SK-N-SH (cell line): ENCODE results near the gene SPATA19. TPM values are rescaled to one million over a fixed set of nuclear protein-coding genes. Genes with fewer than 3 reads are reported as not detected.
"Not testable (repeated sequence)": the region's sequence is repeated elsewhere in the genome, so short reads cannot be mapped to it uniquely, and the experiment has no call there.

Experiments
- CTCF ChIA-PET: fragments of 300-600, 350-600 bp; formaldehyde crosslinking; extraction: SDS; loops from one replicate; lab custom pipeline; 2021; lab: Yijun Ruan, JAX
- POLR2A ChIA-PET: fragments of 350-600 bp; sonication (Branson Sonifier 250); formaldehyde crosslinking; extraction: SDS; loops from one replicate; lab custom pipeline; 2020; ENCODE audit warnings: antibody characterized with exemption, inconsistent platforms; lab: Yijun Ruan, JAX
- DNase-seq: peaks from one replicate; pipeline ENCODE4 v3.0.0; 2012
- H2AFZ ChIP-seq: fragments of 200-600 bp; sonication (generic); 2 replicates; pipeline ENCODE4 v1.8.1; 2016; ENCODE audit warnings: antibody characterized with exemption, mild to moderate bottlenecking, low read depth
- H3F3A ChIP-seq: fragments of 200-600 bp; sonication (generic); replicated peaks from 2 replicates; pipeline ENCODE3; 2016; ENCODE audit warnings: antibody characterized with exemption, mild to moderate bottlenecking; ENCODE audit not compliant: insufficient read depth
- H3K27ac ChIP-seq, 2 experiments: fragments of 200-500 bp in 1 of 2; fragments of 200-600 bp in 1 of 2; sonication (Bioruptor generic) in 1 of 2; sonication (generic), shearing (Covaris generic) in 1 of 2; 2 replicates each; pipeline versions ENCODE4 v1.5.1 to v1.6.1; 2014 to 2016; ENCODE audit warnings: low read depth in 2 of 2, inconsistent platforms in 1 of 2, low read length in 1 of 2, mild to moderate bottlenecking in 1 of 2, mixed read lengths in 1 of 2
- H3K27me3 ChIP-seq: fragments of 200-600 bp; sonication (generic), shearing (Covaris generic); 2 replicates; pipeline ENCODE4 v1.6.1; 2016; ENCODE audit warnings: mixed run types; ENCODE audit not compliant: insufficient read depth
- H3K36me3 ChIP-seq, 2 experiments: fragments of 200-500 bp in 1 of 2; fragments of 200-600 bp in 1 of 2; sonication (Bioruptor generic) in 1 of 2; sonication (generic) in 1 of 2; replicated peaks in 1 of 2; 2 replicates each; pipeline versions ENCODE3 to v1.5.1; 2014 to 2016; ENCODE audit warnings: low read length in 1 of 2, mild to moderate bottlenecking in 1 of 2; ENCODE audit not compliant: insufficient read depth in 2 of 2, control insufficient read depth in 1 of 2
- H3K4me1 ChIP-seq, 2 experiments: fragments of 200-500 bp in 1 of 2; fragments of 200-600 bp in 1 of 2; sonication (Bioruptor generic) in 1 of 2; sonication (generic), shearing (Covaris generic) in 1 of 2; 2 replicates each; pipeline versions ENCODE4 v1.5.1 to v1.6.1; 2014 to 2016; ENCODE audit warnings: low read depth in 1 of 2, low read length in 1 of 2, mixed run types in 1 of 2; ENCODE audit not compliant: insufficient read depth in 2 of 2, control insufficient read depth in 1 of 2
- H3K4me2 ChIP-seq: fragments of 200-600 bp; sonication (generic), shearing (Covaris generic); 2 replicates; pipeline ENCODE4 v1.6.1; 2017; ENCODE audit warnings: mixed run types
- H3K4me3 ChIP-seq, 2 experiments: fragments of 200-500 bp in 1 of 2; fragments of 200-600 bp in 1 of 2; sonication (Bioruptor generic) in 1 of 2; sonication (generic), shearing (Covaris generic) in 1 of 2; 2 replicates each; pipeline versions ENCODE4 v1.5.1 to v1.8.1; 2014 to 2016; ENCODE audit warnings: low read depth in 2 of 2, inconsistent platforms in 1 of 2, low read length in 1 of 2, mild to moderate bottlenecking in 1 of 2, mixed read lengths in 1 of 2, moderate library complexity in 1 of 2
- H3K79me2 ChIP-seq: fragments of 200-600 bp; sonication (generic); 2 replicates; pipeline ENCODE4 v1.8.1; 2017; ENCODE audit warnings: mild to moderate bottlenecking; ENCODE audit not compliant: insufficient read depth
- H3K9ac ChIP-seq: fragments of 200-600 bp; sonication (generic); 2 replicates; pipeline ENCODE4 v1.6.1; 2017; ENCODE audit warnings: mixed run types
- H3K9me2 ChIP-seq: fragments of 200-600 bp; sonication (generic); 2 replicates; pipeline ENCODE4 v1.6.1; 2017; ENCODE audit warnings: mixed run types
- H3K9me3 ChIP-seq: fragments of 200-600 bp; sonication (generic); 2 replicates; pipeline ENCODE4 v1.6.1; 2017; ENCODE audit warnings: mixed run types, mild to moderate bottlenecking, moderate library complexity
- H4K20me1 ChIP-seq: fragments of 200-600 bp; sonication (generic); 2 replicates; pipeline ENCODE4 v1.6.1; 2017; ENCODE audit warnings: mild to moderate bottlenecking, mixed run types; ENCODE audit not compliant: insufficient read depth
- EZH2phosphoT487 ChIP-seq: fragments of 200-600 bp; sonication (generic); IDR thresholded peaks from 2 replicates; pipeline ENCODE4 v1.6.1; 2017; ENCODE audit warnings: low read depth, mixed run types, mild to moderate bottlenecking, antibody characterized with exemption, moderate library complexity, borderline replicate concordance
- FOXJ3 ChIP-seq: sonication (generic); formaldehyde crosslinking; IDR thresholded peaks from 2 replicates; pipeline ENCODE4 v1.5.1; 2020; ENCODE audit warnings: mild to moderate bottlenecking, missing genetic modification reagents
- GABPA ChIP-seq: IDR thresholded peaks from 2 replicates; pipeline ENCODE4 v1.4.0; 2012; ENCODE audit warnings: low read depth, mild to moderate bottlenecking
- MEF2A ChIP-seq: IDR thresholded peaks from 2 replicates; pipeline ENCODE4 v1.4.0; 2012; ENCODE audit warnings: low read depth, borderline replicate concordance
- MXI1 ChIP-seq: IDR thresholded peaks from 2 replicates; pipeline ENCODE4 v1.6.1; 2012; ENCODE audit warnings: mild to moderate bottlenecking, low read depth, low read length, improper control_type of control experiment
- NFIC ChIP-seq: IDR thresholded peaks from 2 replicates; pipeline ENCODE4 v1.4.0; 2012; ENCODE audit warnings: borderline replicate concordance
- RAD21 ChIP-seq: IDR thresholded peaks from 2 replicates; pipeline ENCODE4 v1.6.1; 2012; ENCODE audit warnings: mild to moderate bottlenecking, low read length
- RXRA ChIP-seq: IDR thresholded peaks from 2 replicates; pipeline ENCODE4 v1.4.0; 2012; ENCODE audit warnings: low read depth, mild to moderate bottlenecking, borderline replicate concordance
- TEAD4 ChIP-seq: IDR thresholded peaks from 2 replicates; pipeline ENCODE4 v1.4.0; 2012; ENCODE audit warnings: mild to moderate bottlenecking, borderline replicate concordance; ENCODE audit not compliant: insufficient read depth
- USF2 ChIP-seq: fragments of 150-350 bp; IDR thresholded peaks from 2 replicates; pipeline ENCODE4 v1.6.1; 2017; ENCODE audit warnings: antibody characterized with exemption, low read length, low read depth, borderline replicate concordance
- YY1 ChIP-seq: IDR thresholded peaks from 2 replicates; pipeline ENCODE4 v1.4.0; 2012; ENCODE audit warnings: low read depth, mild to moderate bottlenecking
- WGBS: methylation state at CpG from one replicate; pipeline ENCODE4 v1.1.6; 2017; ENCODE audit warnings: low lambda C conversion rate; 5-methylcytosine and 5-hydroxymethylcytosine counted together
- polyA plus RNA-seq, 3 experiments: library from polyadenylated mRNA; depleted of rRNA; stranded (reverse); fragments of >200 nt; gene quantifications; 2 replicates each; pipeline ENCODE4 v1.2.3, GENCODE V29; 2012
- TF ChIP-seq, protein P1 (sequence below): IDR thresholded peaks from 2 replicates; pipeline ENCODE4 v1.4.0; 2012; ENCODE audit warnings: low read depth, borderline replicate concordance
- TF ChIP-seq, protein P2 (sequence below): fragments of 150-350 bp; IDR thresholded peaks from 2 replicates; pipeline ENCODE4 v1.6.1; 2016; ENCODE audit warnings: mild to moderate bottlenecking, low read depth, low read length

Gene SPATA19
- polyA plus RNA-seq, 1 of the 3 experiments (the other 2 are of a cell fraction) = not detected

DNA sequence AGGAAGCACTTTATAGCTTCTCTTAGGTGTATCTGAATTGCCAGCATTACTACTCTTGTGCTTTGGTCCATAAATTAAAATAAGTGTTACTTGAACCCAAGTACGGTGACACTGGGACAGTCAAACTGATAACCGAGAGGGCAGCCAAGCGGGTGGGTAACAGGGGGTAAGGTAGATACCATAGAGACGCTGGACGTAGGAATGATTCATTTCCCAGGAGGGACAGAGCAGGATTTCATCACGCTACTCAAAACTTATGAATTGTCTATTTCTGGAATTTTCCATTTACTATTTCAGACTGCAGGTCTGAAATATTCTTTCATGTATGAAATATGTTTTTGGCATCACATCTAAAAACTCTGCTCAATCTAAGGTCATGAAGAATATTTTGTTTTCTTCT is 14.8 kb upstream of the SPATA19 start:
- no peak for DNase-seq
- ChIA-PET CTCF (interaction anchor here (0.7 to 1.5 kb wide), 2 partner anchors 26 to 40 kb away, joined by 3 to 6 read pairs; no protein-coding TSS in a partner anchor), POLR2A (no interaction called here)
- H3K4me3 ChIP-seq = no peak overlapping the region
- no peaks in the 10 kb centered on the region for H3F3A ChIP-seq
- no peaks in the 10 kb centered on the region for H3K79me2 ChIP-seq
- H3K9me3 ChIP-seq = no peaks in the 10 kb centered on the region; the same call in 1 of the 2 replicates
- H3K27ac ChIP-seq = no peak overlapping the region
- H3K4me1 ChIP-seq = no peaks in the 10 kb centered on the region
- 14% methylated on average over 6 of the region's 6 CpGs for WGBS
- H3K4me2 ChIP-seq = no peak overlapping the region
- H4K20me1 ChIP-seq = no peaks in the 10 kb centered on the region
- H3K27me3 ChIP-seq = no peaks in the 10 kb centered on the region
- H3K9me2 ChIP-seq = no peaks in the 10 kb centered on the region
- H3K9ac ChIP-seq = no peak overlapping the region
- no peak for TF ChIP-seq EZH2phosphoT487
- no peak overlapping the region for H2AFZ ChIP-seq
- no peaks in the 10 kb centered on the region for H3K36me3 ChIP-seq

DNA sequence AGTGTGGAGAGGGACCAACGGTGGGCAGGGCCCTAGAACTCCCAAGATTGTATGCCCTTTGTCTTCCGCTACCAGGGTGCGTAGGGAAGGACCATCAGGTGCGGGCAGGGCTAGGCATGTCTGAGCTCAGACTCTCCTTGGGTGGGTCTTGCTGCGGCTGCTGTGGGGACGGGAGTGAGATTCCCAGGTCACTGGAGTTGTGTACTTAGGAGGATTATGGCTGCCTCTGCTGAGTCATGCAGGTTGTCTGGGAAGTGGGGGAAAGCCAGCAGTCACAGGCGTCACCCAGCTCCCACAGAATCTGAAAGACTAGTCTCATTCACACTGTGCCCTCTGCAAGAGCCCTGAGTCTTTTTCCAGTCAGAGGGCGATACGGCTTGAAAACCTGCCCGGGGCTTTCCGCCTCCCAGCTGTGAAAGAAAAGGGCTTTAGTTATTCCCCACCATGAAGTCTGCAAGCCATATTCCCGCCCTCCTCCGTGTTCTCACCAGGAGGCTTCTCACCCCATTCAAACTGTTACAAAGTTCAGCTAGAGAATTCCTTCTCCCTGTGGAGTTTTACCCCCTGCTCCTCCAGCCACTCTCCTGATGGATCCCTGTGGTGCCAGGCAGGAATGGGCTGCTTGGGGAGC is 9.1 kb upstream of the SPATA19 start:
- 31% methylated on average over 11 of the region's 13 CpGs for WGBS
- H3F3A ChIP-seq, H3K9me2 ChIP-seq, H3K4me1 ChIP-seq, H3K9me3 ChIP-seq, H3K79me2 ChIP-seq, H3K27ac ChIP-seq, H3K36me3 ChIP-seq, H3K4me3 ChIP-seq, H3K27me3 ChIP-seq, H4K20me1 ChIP-seq, H3K4me2 ChIP-seq, POLR2A ChIA-PET, DNase-seq, H2AFZ ChIP-seq, H3K9ac ChIP-seq: not testable (repeated sequence)
- CTCF ChIA-PET = interaction anchor here (2.8 kb wide), 1 partner anchor 19 kb away, joined by 12 read pairs; no protein-coding TSS in a partner anchor

DNA sequence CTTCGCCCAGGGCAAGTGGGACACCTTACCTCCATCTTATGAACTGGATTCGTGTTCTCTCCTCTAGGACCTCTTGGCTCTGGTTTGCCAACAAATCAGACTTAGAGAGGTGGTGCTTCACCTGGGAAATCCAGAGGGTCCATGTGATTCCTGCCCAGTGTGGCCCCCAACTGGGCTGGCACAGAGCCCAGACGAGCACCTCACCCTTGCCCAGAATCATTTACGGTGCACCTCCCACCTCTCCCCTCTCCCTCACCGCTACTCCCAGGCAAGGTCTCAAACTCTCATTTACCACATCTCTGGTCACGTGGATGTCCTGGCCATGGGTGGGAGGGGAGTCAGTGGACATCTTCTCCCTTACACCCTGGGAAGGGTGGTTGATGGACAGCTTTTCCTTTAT is 1.1 kb downstream of the SPATA19 start:
- Histone ChIP-seq H3K27me3 (no peaks in the 10 kb centered on the region), H3K4me3 (no peak overlapping the region), H2AFZ (no peak overlapping the region), H3K36me3 (no peaks in the 10 kb centered on the region), H3K9me3 (no peaks in the 10 kb centered on the region), H4K20me1 (no peaks in the 10 kb centered on the region), H3F3A (no peaks in the 10 kb centered on the region), H3K9me2 (no peaks in the 10 kb centered on the region), H3K9ac (no peak overlapping the region), H3K4me2 (no peak overlapping the region), H3K27ac (no peak overlapping the region), H3K79me2 (no peaks in the 10 kb centered on the region), H3K4me1 (no peaks in the 10 kb centered on the region; a peak in 1 of 4 replicates)
- DNase-seq = no peak
- WGBS = 13% methylated on average over 6 of the region's 6 CpGs
- ChIA-PET POLR2A (no interaction called here), CTCF (interaction anchor here (1.2 to 2.2 kb wide), 2 partner anchors 9 to 710 kb away, joined by 4 to 9 read pairs; no protein-coding TSS in a partner anchor)
- TF ChIP-seq, protein P1, sequence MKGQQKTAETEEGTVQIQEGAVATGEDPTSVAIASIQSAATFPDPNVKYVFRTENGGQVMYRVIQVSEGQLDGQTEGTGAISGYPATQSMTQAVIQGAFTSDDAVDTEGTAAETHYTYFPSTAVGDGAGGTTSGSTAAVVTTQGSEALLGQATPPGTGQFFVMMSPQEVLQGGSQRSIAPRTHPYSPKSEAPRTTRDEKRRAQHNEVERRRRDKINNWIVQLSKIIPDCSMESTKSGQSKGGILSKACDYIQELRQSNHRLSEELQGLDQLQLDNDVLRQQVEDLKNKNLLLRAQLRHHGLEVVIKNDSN = no peak
- TF ChIP-seq, protein P2, sequence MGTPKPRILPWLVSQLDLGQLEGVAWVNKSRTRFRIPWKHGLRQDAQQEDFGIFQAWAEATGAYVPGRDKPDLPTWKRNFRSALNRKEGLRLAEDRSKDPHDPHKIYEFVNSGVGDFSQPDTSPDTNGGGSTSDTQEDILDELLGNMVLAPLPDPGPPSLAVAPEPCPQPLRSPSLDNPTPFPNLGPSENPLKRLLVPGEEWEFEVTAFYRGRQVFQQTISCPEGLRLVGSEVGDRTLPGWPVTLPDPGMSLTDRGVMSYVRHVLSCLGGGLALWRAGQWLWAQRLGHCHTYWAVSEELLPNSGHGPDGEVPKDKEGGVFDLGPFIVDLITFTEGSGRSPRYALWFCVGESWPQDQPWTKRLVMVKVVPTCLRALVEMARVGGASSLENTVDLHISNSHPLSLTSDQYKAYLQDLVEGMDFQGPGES = no peak
- no peak for TF ChIP-seq EZH2phosphoT487
- no peak for TF ChIP-seq TEAD4
- no peak for TF ChIP-seq YY1
- TF ChIP-seq GABPA = no peak
- no peak for TF ChIP-seq FOXJ3 (CRISPR knock-in tag)
- TF ChIP-seq MEF2A = no peak
- no peak for TF ChIP-seq MXI1
- no peak for TF ChIP-seq NFIC
- no peak for TF ChIP-seq RAD21
- TF ChIP-seq USF2 = no peak
- TF ChIP-seq RXRA = no peak
